ENCODE data around the gene PGM5.

The PGM5 gene

DNA sequence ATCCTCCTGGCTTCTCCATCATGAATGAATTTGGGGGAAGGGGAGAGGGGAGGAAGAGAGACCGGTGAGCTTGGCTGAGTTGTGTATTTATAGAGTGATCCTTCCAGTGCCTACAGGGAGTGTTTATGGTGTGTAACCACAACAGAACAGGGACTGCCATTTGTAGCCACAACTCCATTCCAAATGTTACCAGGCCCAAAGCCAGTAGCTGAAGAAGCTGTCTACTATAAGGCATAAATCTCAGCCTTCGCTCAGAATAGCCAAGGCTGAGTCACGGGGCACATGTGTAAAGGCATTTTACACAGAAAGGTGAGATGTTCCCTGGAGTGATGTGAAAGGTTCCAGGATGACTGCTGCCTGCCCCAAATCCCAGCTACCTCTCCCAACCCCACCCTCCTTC lies 181.8 kb downstream of the PGM5 start:
- no peak for TF ChIP-seq NFIC (IDR thresholded peaks at IDR 0.05)
- no peak for TF ChIP-seq RAD21 (IDR thresholded peaks at IDR 0.05; ENCODE audit: low read depth)
- no peak for TF ChIP-seq FOXM1 (IDR thresholded peaks at IDR 0.05; ENCODE audit: borderline replicate concordance, low read depth)
- TF ChIP-seq, protein P1, sequence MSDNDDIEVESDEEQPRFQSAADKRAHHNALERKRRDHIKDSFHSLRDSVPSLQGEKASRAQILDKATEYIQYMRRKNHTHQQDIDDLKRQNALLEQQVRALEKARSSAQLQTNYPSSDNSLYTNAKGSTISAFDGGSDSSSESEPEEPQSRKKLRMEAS (IDR thresholded peaks at IDR 0.05): no peak
- TF ChIP-seq YY1 (IDR thresholded peaks at IDR 0.05; ENCODE audit: low read depth): no peak
- no peak for TF ChIP-seq CREB1 (IDR thresholded peaks at IDR 0.05; ENCODE audit: low read depth)
- no peak for TF ChIP-seq EP300 (IDR thresholded peaks at IDR 0.05; ENCODE audit: borderline replicate concordance)
- TF ChIP-seq ZBTB7A (IDR thresholded peaks at IDR 0.05; ENCODE audit: low read depth): no peak
- TF ChIP-seq EGR1 (IDR thresholded peaks at IDR 0.05): no peak
- TF ChIP-seq TAF1 (IDR thresholded peaks at IDR 0.05; ENCODE audit: low read depth): no peak
- no peak for TF ChIP-seq TCF12 (IDR thresholded peaks at IDR 0.05; ENCODE audit: low read depth)
- no peak for TF ChIP-seq TEAD4 (IDR thresholded peaks at IDR 0.05)
- TF ChIP-seq, protein P2, sequence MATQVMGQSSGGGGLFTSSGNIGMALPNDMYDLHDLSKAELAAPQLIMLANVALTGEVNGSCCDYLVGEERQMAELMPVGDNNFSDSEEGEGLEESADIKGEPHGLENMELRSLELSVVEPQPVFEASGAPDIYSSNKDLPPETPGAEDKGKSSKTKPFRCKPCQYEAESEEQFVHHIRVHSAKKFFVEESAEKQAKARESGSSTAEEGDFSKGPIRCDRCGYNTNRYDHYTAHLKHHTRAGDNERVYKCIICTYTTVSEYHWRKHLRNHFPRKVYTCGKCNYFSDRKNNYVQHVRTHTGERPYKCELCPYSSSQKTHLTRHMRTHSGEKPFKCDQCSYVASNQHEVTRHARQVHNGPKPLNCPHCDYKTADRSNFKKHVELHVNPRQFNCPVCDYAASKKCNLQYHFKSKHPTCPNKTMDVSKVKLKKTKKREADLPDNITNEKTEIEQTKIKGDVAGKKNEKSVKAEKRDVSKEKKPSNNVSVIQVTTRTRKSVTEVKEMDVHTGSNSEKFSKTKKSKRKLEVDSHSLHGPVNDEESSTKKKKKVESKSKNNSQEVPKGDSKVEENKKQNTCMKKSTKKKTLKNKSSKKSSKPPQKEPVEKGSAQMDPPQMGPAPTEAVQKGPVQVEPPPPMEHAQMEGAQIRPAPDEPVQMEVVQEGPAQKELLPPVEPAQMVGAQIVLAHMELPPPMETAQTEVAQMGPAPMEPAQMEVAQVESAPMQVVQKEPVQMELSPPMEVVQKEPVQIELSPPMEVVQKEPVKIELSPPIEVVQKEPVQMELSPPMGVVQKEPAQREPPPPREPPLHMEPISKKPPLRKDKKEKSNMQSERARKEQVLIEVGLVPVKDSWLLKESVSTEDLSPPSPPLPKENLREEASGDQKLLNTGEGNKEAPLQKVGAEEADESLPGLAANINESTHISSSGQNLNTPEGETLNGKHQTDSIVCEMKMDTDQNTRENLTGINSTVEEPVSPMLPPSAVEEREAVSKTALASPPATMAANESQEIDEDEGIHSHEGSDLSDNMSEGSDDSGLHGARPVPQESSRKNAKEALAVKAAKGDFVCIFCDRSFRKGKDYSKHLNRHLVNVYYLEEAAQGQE (IDR thresholded peaks at IDR 0.05; ENCODE audit: low read depth): no peak
- TF ChIP-seq, protein P3, sequence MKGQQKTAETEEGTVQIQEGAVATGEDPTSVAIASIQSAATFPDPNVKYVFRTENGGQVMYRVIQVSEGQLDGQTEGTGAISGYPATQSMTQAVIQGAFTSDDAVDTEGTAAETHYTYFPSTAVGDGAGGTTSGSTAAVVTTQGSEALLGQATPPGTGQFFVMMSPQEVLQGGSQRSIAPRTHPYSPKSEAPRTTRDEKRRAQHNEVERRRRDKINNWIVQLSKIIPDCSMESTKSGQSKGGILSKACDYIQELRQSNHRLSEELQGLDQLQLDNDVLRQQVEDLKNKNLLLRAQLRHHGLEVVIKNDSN (IDR thresholded peaks at IDR 0.05): no peak

DNA sequence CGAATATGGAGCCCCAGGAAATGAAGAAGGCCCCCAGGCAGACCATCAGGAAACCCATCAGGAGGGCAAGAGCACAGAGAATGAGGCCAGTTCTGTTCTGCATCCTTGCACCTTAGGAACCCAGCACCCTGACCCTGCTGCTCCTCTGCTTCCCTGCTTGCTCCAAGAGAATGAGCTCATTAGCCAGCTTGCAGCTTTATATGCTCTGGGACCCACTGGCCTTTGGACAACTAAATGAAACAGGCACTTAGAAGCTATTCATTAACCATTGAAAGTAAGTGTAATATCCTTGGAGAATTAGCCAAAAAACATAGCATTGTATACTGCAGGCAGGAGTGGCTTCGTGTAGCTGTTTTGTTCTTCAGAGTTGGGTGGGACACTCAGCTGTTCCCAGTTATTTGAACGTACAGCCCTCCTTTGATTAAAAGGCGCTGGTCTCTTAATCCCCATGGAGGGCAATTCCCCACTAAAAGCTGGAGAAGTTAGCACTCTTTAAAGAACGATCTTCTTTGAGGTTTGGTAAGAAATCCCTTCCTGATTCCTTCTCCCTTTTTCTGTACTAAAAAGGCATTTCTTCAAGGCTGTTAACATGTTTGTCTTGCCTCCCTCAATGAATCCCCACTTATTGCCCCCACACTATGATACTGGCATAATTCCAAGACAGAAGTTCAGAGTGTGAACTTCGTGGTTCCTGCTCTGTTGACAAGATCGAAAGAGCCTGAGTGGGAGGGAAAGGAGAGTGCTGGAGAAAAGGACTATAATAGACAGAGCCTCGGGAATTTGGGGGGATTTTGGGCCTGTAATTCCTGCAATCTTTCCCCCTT lies 184.5 kb downstream of the PGM5 start, which contains the start of gene TMEM252:
Gene TMEM252 (minus strand): TSS at position 172 of the 824 bp plus-strand sequence. CDS start 69 bp downstream, at position 103.
- TF ChIP-seq, protein P3 (IDR thresholded peaks at IDR 0.05): no peak
- TF ChIP-seq ZBTB7A (IDR thresholded peaks at IDR 0.05; ENCODE audit: low read depth) (no peak), NFIC (IDR thresholded peaks at IDR 0.05) (no peak), YY1 (IDR thresholded peaks at IDR 0.05; ENCODE audit: low read depth) (no peak), TAF1 (IDR thresholded peaks at IDR 0.05; ENCODE audit: low read depth) (no peak), RAD21 (IDR thresholded peaks at IDR 0.05; ENCODE audit: low read depth) (no peak), EP300 (IDR thresholded peaks at IDR 0.05; ENCODE audit: borderline replicate concordance) (no peak), CREB1 (IDR thresholded peaks at IDR 0.05; ENCODE audit: low read depth) (no peak), CEBPB (IDR thresholded peaks at IDR 0.05) (no peak)

DNA sequence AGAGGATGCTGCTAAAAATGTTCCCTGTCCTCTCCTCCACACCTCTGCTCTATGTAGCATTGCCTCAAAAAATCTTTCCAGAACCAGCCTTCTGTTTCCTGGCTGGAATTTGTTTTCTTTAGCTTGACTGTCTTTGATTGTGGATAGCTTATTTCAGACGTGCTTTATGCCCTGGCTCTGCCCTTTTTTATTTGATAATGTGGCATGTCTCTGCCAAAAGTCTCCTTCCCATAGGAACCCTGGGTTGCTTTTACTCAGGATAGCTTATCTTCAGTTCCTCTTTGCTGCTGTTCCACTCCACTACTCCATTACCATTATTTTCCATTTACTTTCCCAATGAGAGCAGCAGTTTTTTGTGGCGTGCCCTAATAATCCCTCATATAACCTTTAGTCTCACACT lies 185.2 kb downstream of the PGM5 start:
- no peak for TF ChIP-seq TEAD4 (IDR thresholded peaks at IDR 0.05)

DNA sequence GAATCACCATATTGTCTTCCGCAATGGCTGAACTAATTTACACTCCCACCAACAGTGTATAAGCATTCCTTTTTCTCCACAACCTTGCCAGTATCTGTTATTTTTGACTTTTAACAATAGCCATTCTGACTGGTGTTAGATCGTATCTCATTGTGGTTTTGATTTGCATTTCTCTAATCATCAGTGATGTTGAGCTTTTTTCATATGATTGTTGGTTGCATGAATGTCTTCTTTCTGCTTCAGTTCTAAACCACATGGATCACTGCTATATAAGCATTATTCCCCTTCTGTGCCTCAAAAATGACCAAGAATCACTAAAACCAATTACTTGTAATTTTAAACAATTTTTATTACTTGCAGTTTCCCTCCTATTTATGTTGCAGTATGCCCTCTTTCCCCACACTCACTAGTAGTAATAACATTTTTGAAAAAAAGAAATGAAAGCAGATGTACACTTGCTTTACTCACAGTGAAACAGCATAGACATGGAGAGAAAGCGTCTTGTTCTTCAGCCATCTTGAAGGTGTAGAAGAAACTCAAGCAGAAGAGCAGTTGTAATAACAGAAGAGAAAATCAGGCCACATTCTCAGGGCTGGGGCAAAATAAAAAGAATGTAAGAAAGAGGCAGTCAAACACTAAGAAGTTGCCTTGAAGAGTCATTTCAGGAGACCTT lies 188.8 kb downstream of the PGM5 start:
- TF ChIP-seq FOXM1 (IDR thresholded peaks at IDR 0.05; ENCODE audit: borderline replicate concordance, low read depth) (no peak), ZBTB7A (IDR thresholded peaks at IDR 0.05; ENCODE audit: low read depth) (no peak), NFIC (IDR thresholded peaks at IDR 0.05) (no peak), YY1 (IDR thresholded peaks at IDR 0.05; ENCODE audit: low read depth) (no peak), EP300 (IDR thresholded peaks at IDR 0.05; ENCODE audit: borderline replicate concordance) (no peak), EGR1 (IDR thresholded peaks at IDR 0.05) (no peak), CEBPB (IDR thresholded peaks at IDR 0.05) (no peak), RAD21 (IDR thresholded peaks at IDR 0.05; ENCODE audit: low read depth) (no peak), TAF1 (IDR thresholded peaks at IDR 0.05; ENCODE audit: low read depth) (no peak), TEAD4 (IDR thresholded peaks at IDR 0.05) (no peak), TCF12 (IDR thresholded peaks at IDR 0.05; ENCODE audit: low read depth) (no peak), CREB1 (IDR thresholded peaks at IDR 0.05; ENCODE audit: low read depth) (no peak)
- TF ChIP-seq, protein P2 (IDR thresholded peaks at IDR 0.05; ENCODE audit: low read depth): no peak
- TF ChIP-seq, protein P3 (IDR thresholded peaks at IDR 0.05): no peak
- TF ChIP-seq, protein P1 (IDR thresholded peaks at IDR 0.05): no peak

Data from Ishikawa (cell line).